HEK293T (cell line): ENCODE measurements around the gene SENP1.

Source experiments
- ARNT ChIP-seq: fragments of 450-650 bp; IDR thresholded peaks from 2 replicates; pipeline ENCODE4 v1.6.1; 2017; ENCODE audit warnings: mild to moderate bottlenecking
- ELF4 ChIP-seq: fragments of 450-650 bp; IDR thresholded peaks from 2 replicates; pipeline ENCODE4 v1.6.1; 2017; ENCODE audit warnings: antibody characterized with exemption

DNA sequence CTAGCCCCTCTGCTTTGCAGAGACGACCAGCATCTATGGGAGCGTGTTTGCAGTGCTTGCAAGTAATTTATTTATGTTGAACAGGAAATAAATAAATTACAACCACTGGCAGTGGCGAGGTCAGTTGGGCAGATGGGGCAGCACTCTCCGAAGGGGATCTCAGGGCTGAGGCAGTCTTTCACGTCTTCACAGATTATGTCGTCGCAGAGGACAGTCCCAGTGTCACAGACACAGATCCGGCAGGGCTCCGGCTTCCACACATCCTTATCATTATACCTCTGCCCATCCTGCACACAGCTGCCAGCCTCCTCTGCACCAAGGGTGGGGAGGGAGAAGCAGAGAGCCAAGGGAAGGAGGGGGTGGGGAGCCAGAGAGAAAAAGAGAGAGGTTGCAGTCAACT, 106.1 kb downstream of the SENP1 start:
- TF ChIP-seq ARNT (no peak), ELF4 (no peak)
